Right lung (tissue), 10 donors: Measurements from ENCODE around the gene BTBD2. TPM values are rescaled to one million over a fixed set of nuclear protein-coding genes. Genes with fewer than 3 reads are reported as not detected.

ENCODE experiments used
- DNase-seq, 2 donors: peaks; one replicate each; pipeline ENCODE4 v3.0.0-alpha.2; 2013
- long read RNA-seq, 8 donors: transcript quantifications; one replicate each; lab custom pipeline, GENCODE V29; 2026
- polyA plus RNA-seq, 5 donors: library from polyadenylated mRNA; unstranded; fragments of 120-200 nt; gene quantifications; one replicate each; pipeline versions ENCODE4 v1.2.1 to v1.2.3, GENCODE V29; 2013; ENCODE audit warnings: inconsistent platforms in 1 of 5, low replicate concordance in 1 of 5; ENCODE audit not compliant: insufficient read length in 5 of 5, insufficient read depth in 1 of 5

BTBD2 gene
- polyA plus RNA-seq, result 100 to 1,000 TPM in 2 of 5 donors, 10 to 100 TPM in 3; 70.5 to 131 (median 97.0) TPM
- long read RNA-seq, donor 1, transcript BTBD2-201 (9 exons, 2,649 nt), result major isoform, 28 of 56 reads
- long read RNA-seq, donor 1, partial matches to known transcripts, result 23 of 56 reads
- long read RNA-seq, donor 1, other reads (novel, unspliced or antisense), result 0 of 56 reads
- long read RNA-seq, donor 2, transcript BTBD2-201 (9 exons, 2,649 nt), result major isoform, 18 of 23 reads
- long read RNA-seq, donor 2, partial matches to known transcripts, result 0 of 23 reads
- long read RNA-seq, donor 2, other reads (novel, unspliced or antisense), result 0 of 23 reads
- long read RNA-seq, donor 3, transcript BTBD2-201 (9 exons, 2,649 nt), result major isoform, 20 of 37 reads
- long read RNA-seq, donor 3, transcript BTBD2-211 (1 exons, 951 nt), result minor isoform, 7 of 37 reads
- long read RNA-seq, donor 3, partial matches to known transcripts, result 6 of 37 reads
- long read RNA-seq, donor 3, other reads (novel, unspliced or antisense), result 0 of 37 reads
- long read RNA-seq, donor 4, transcript BTBD2-201 (9 exons, 2,649 nt), result major isoform, 19 of 42 reads
- long read RNA-seq, donor 4, partial matches to known transcripts, result 19 of 42 reads
- long read RNA-seq, donor 4, other reads (novel, unspliced or antisense), result 0 of 42 reads
- long read RNA-seq, donor 5, transcript BTBD2-201 (9 exons, 2,649 nt), result major isoform, 20 of 28 reads
- long read RNA-seq, donor 5, partial matches to known transcripts, result 5 of 28 reads
- long read RNA-seq, donor 5, other reads (novel, unspliced or antisense), result 0 of 28 reads
- long read RNA-seq, donor 6, transcript BTBD2-211 (1 exons, 951 nt), result minor isoform, 6 of 52 reads
- long read RNA-seq, donor 6, transcript BTBD2-201 (9 exons, 2,649 nt), result major isoform, 38 of 52 reads
- long read RNA-seq, donor 6, partial matches to known transcripts, result 6 of 52 reads
- long read RNA-seq, donor 6, other reads (novel, unspliced or antisense), result 0 of 52 reads
- long read RNA-seq, donor 7, transcript BTBD2-201 (9 exons, 2,649 nt), result major isoform, 14 of 21 reads
- long read RNA-seq, donor 7, partial matches to known transcripts, result 0 of 21 reads
- long read RNA-seq, donor 7, other reads (novel, unspliced or antisense), result 0 of 21 reads
- long read RNA-seq, donor 8, transcript BTBD2-201 (9 exons, 2,649 nt), result major isoform, 8 of 12 reads
- long read RNA-seq, donor 8, partial matches to known transcripts, result 0 of 12 reads
- long read RNA-seq, donor 8, other reads (novel, unspliced or antisense), result 0 of 12 reads

- DNase-seq, result peak; percentile 63 to 71
Observed at GRCh38 chr19:2015608-2015950, at the start of gene BTBD2. Gene BTBD2 (minus strand): TSS chr19:2015714. CDS start chr19:2015703, 11 bp downstream.

GRCh38 chr19:2064788-2065524, 49.4 kb upstream of the BTBD2 start:
- DNase-seq, result no peak

- DNase-seq, result no peak
Observed at GRCh38 chr19:2064395-2064787, 48.9 kb upstream of the BTBD2 start.

GRCh38 chr19:2063824-2064223, 48.3 kb upstream of the BTBD2 start:
- DNase-seq, result no peak

- no peak for DNase-seq
Observed at GRCh38 chr19:2062770-2063169, 47.3 kb upstream of the BTBD2 start.

- DNase-seq, result no peak
Observed at GRCh38 chr19:2062389-2062729, 46.8 kb upstream of the BTBD2 start.

GRCh38 chr19:2061495-2062388, 46.2 kb upstream of the BTBD2 start:
- DNase-seq, result peak; percentile 99

- DNase-seq, result peak in 1 of 2 donors; percentile 77
Observed at GRCh38 chr19:2060884-2061494, 45.5 kb upstream of the BTBD2 start.

- DNase-seq, result no peak
Observed at GRCh38 chr19:2059422-2060201, 44.1 kb upstream of the BTBD2 start.

- no peak for DNase-seq
Observed at GRCh38 chr19:2058570-2059421, 43.3 kb upstream of the BTBD2 start.

- no peak for DNase-seq
Observed at GRCh38 chr19:2057484-2058469, 42.3 kb upstream of the BTBD2 start.

GRCh38 chr19:2056837-2057192, 41.3 kb upstream of the BTBD2 start:
- no peak for DNase-seq

- peak; percentile 80 to 86 for DNase-seq
Observed at GRCh38 chr19:2055931-2056836, 40.7 kb upstream of the BTBD2 start.

- no peak for DNase-seq
Observed at GRCh38 chr19:2054763-2055162, 39.2 kb upstream of the BTBD2 start.

- no peak for DNase-seq
Observed at GRCh38 chr19:2053601-2054389, 38.3 kb upstream of the BTBD2 start.
